Measurements from ENCODE around the gene SPNS3. TPM values are rescaled to one million over a fixed set of nuclear protein-coding genes. Genes with fewer than 3 reads are reported as not detected.
A peak's percentile ranks its signal among the peaks of the same experiment; 100 is the strongest.

Gene SPNS3
- total and polyA plus RNA-seq, 8 donors, result 0.37 to 0.92 (median 0.54) TPM; not detected in 4

DNA sequence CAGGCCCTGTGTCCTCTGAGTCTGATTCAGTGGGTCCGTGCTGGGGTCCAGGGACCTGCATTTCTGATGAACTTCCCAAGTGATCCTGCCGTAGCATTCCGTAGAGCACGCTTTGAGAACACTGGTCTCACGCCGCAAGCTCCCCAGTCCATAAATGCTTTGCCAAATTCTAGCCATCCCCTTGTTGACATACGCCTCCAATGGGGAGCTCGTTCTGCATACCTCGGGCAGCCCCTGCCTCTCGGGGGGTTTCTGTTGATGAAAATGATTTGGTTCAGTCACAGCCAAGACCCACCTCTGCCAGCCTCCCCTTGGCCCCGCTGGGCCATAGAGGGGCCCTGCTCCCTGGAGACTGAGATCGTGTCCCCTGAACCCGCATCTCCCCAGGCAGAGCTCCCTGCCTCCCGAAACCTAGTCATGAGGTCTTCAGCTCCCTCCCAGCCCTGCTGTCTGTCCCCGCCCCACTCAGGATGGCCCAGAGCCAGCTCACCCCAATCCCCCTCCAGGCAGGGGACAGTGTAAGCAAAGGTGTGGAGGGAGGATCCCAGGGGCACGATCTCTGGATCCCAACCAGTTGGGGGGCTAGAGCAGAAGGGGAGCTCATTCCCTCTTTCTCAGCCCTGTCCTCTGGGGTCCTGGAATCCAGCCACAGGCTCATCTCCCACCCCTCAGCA, 48.7 kb downstream of the SPNS3 start:
- no peaks in the 10 kb centered on the region for H3K27me3 ChIP-seq
- no peaks in the 10 kb centered on the region for H3K9me3 ChIP-seq
- whole genome bisulfite sequencing, 5 donors, result 59 to 73% (median 72%) methylated on average over 16 of the region's 16 CpGs
- H3K4me1 ChIP-seq, result peaks cover 27 to 65% (median 43%) of the 10 kb centered on the region in 4 donors
- H3K4me3 ChIP-seq, result peak overlapping the region in 3 of 4 donors; percentile 3 to 13 (median 6)
- peak overlapping the region; percentile 77 to 95 (median 92) for H3K27ac ChIP-seq
- intact Hi-C loops (cut with DNase I; ENCODE audit: low total_unique reads), result no loop called here
- H3K36me3 ChIP-seq, result no peaks in the 10 kb centered on the region
- no peak for TF ChIP-seq EP300 (IDR thresholded peaks at IDR 0.05)
- TF ChIP-seq POLR2AphosphoS5 (IDR thresholded peaks at IDR 0.05), result no peak
- TF ChIP-seq, protein P1, sequence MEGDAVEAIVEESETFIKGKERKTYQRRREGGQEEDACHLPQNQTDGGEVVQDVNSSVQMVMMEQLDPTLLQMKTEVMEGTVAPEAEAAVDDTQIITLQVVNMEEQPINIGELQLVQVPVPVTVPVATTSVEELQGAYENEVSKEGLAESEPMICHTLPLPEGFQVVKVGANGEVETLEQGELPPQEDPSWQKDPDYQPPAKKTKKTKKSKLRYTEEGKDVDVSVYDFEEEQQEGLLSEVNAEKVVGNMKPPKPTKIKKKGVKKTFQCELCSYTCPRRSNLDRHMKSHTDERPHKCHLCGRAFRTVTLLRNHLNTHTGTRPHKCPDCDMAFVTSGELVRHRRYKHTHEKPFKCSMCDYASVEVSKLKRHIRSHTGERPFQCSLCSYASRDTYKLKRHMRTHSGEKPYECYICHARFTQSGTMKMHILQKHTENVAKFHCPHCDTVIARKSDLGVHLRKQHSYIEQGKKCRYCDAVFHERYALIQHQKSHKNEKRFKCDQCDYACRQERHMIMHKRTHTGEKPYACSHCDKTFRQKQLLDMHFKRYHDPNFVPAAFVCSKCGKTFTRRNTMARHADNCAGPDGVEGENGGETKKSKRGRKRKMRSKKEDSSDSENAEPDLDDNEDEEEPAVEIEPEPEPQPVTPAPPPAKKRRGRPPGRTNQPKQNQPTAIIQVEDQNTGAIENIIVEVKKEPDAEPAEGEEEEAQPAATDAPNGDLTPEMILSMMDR (IDR thresholded peaks at IDR 0.05), result no peak
- no peak for TF ChIP-seq POLR2A (IDR thresholded peaks at IDR 0.05)
- peak; percentile 49 to 56 for DNase-seq

DNA sequence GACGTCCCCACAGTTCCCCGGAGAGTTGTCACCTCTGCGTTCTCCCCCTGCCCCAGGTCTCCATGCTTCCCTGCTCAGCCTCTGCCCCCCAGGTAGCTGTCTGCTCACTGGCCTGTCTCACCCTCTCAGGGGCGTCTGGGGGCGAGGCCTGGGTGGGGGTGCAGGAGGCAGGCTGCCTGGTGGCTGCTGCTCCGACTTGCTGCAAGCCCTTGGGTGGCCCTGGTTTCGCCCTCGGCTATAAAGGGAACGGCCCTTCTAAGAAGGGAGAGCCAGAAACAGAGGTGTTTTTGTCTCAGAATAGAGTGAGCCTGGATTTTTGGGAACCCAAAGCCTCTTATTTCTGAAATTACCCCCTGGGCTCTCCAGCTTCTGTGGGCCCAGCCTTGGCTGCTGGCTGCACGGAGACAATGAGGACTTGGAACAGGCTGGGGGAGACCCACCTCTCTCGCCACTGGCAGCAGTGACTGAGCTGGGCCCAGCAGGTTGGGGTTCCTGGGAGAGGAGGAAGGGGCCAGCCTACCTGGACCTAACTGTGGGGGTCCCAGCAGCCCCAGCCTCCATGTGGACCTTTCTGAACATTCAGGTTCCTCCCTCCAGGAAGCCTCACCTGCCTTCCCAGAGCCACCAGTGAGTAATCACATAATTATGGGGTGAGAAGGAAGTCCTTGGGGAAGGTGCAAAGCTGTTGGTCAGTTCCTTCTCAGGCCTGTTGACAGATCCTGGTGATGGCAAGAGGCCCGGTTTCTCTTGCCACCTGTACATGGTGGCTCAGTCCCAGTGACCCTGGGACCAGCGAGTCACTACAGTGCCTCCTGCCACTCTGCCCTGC, 49.5 kb downstream of the SPNS3 start:
- no peaks in the 10 kb centered on the region for H3K36me3 ChIP-seq
- peak overlapping the region in 1 of 4 donors; percentile 13 for H3K4me3 ChIP-seq
- no peak for TF ChIP-seq EP300 (IDR thresholded peaks at IDR 0.05)
- TF ChIP-seq, protein P1 (IDR thresholded peaks at IDR 0.05), result no peak
- TF ChIP-seq POLR2AphosphoS5 (IDR thresholded peaks at IDR 0.05), result peak in 2 of 3 donors; percentile 93 to 94
- peak in 1 of 4 donors; percentile 50 for TF ChIP-seq POLR2A (IDR thresholded peaks at IDR 0.05)
- intact Hi-C loops (cut with DNase I; ENCODE audit: low total_unique reads), result no loop called here
- peaks cover 27 to 63% (median 41%) of the 10 kb centered on the region in 4 donors for H3K4me1 ChIP-seq
- WGBS, 5 donors, result 30 to 59% (median 43%) methylated on average over 10 to 13 of the region's 13 CpGs
- H3K9me3 ChIP-seq, result no peaks in the 10 kb centered on the region
- peak overlapping the region; percentile 77 to 95 (median 92) for H3K27ac ChIP-seq
- DNase-seq, result peak; percentile 85 to 93
- no peaks in the 10 kb centered on the region for H3K27me3 ChIP-seq

DNA sequence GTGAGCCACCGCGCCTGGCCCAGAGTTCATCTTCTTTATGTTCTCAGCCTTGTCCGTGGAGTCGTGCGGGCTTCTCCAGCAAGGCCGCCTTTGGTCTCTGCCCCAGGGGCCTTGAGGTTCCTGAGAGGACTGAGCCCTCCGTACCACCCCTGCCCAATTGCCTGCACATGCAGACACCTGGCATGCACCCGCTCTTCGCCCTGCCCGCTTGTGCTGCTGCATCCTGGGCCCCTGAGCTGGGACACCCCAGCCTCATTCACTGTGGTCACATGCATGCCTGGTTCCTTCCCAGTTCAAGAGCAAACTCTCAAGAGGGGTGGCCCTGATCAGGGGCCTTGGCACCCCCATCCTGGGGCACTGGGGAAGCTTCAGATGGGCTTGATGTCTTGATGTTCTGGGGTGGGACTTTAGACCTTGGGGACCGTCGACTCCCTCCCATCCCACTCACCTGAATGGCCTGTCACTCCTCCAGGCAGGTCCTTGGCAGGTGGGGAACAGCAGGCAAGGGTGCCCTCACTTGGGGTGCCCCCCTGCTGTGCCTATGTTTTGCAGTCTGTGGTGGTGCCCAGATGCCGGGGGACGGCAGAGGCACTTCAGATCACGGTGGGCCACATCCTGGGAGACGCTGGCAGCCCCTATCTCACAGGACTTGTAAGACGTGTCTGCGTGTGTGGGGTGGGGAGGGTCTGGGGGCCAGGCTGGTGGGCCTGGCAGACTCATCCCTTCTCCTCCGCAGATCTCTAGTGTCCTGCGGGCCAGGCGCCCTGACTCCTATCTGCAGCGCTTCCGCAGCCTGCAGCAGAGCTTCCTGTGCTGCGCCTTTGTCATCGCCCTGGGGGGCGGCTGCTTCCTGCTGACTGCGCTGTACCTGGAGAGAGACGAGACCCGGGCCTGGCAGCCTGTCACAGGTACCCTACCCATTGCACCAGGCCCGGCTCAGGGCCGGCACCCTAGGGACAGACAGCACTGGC, 52.2 kb downstream of the SPNS3 start:
- Histone ChIP-seq H3K4me3 (peak overlapping the region in 3 of 4 donors; percentile 1 to 12 (median 8)), H3K9me3 (no peaks in the 10 kb centered on the region), H3K36me3 (no peaks in the 10 kb centered on the region), H3K4me1 (peaks cover 13 to 41% (median 27%) of the 10 kb centered on the region in 4 donors), H3K27me3 (no peaks in the 10 kb centered on the region), H3K27ac (peak overlapping the region in 3 of 5 donors; percentile 8 to 27 (median 20))
- TF ChIP-seq, protein P1 (IDR thresholded peaks at IDR 0.05), result no peak
- no peak for TF ChIP-seq EP300 (IDR thresholded peaks at IDR 0.05)
- TF ChIP-seq POLR2AphosphoS5 (IDR thresholded peaks at IDR 0.05), result no peak
- no peak for TF ChIP-seq POLR2A (IDR thresholded peaks at IDR 0.05)
- DNase-seq, result peak in 1 of 2 donors; percentile 43
- intact Hi-C loops (cut with DNase I; ENCODE audit: low total_unique reads), result no loop called here
- 79 to 87% (median 84%) methylated on average over 18 to 31 of the region's 31 CpGs for WGBS, 5 donors
